ENCODE results near the gene EIF2AK2. TPM values are rescaled to one million over a fixed set of nuclear protein-coding genes. Genes with fewer than 3 reads are reported as not detected.
"Not testable (repeated sequence)": the region's sequence is repeated elsewhere in the genome, so short reads cannot be mapped to it uniquely, and the experiment has no call there.

The EIF2AK2 gene
- total RNA-seq, 2 experiments from 2014 or later, result 43.1 to 49.3 TPM

DNA sequence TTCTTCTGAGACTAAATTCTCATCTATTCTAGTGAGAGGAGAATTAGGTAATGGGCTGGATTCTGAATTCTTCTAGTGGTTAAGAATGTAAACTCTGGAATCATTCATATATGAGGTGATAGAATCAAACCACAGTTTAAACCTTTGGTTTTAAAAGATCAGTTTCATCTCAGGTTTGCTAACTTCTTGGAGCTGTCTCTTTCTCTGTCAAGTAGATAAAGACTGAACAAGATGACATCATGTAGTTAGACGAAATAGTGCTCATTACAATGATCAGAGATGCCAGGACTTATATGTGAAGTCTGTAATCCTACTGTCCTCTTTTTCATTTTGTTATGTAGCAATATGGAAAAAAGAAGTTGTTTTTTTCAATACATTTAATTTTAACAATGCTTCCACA lies 44.4 kb upstream of the EIF2AK2 start:
- DNase-seq (no peak), ATAC-seq (peak; percentile 21)
- intact Hi-C loops (cut with micrococcal nuclease), result no loop called here
- H3K36me3 Mint-ChIP-seq (ENCODE audit: low read depth), result peaks cover 60% of the 10 kb centered on the region
- H3K27me3 Mint-ChIP-seq, result no peaks in the 10 kb centered on the region
- CTCF ChIA-PET, result interaction anchor here (1.7 kb wide), 1 partner anchor 11 kb away, joined by 4 read pairs; no protein-coding TSS in a partner anchor
- TF ChIP-seq, protein P1, sequence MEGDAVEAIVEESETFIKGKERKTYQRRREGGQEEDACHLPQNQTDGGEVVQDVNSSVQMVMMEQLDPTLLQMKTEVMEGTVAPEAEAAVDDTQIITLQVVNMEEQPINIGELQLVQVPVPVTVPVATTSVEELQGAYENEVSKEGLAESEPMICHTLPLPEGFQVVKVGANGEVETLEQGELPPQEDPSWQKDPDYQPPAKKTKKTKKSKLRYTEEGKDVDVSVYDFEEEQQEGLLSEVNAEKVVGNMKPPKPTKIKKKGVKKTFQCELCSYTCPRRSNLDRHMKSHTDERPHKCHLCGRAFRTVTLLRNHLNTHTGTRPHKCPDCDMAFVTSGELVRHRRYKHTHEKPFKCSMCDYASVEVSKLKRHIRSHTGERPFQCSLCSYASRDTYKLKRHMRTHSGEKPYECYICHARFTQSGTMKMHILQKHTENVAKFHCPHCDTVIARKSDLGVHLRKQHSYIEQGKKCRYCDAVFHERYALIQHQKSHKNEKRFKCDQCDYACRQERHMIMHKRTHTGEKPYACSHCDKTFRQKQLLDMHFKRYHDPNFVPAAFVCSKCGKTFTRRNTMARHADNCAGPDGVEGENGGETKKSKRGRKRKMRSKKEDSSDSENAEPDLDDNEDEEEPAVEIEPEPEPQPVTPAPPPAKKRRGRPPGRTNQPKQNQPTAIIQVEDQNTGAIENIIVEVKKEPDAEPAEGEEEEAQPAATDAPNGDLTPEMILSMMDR (IDR thresholded peaks at IDR 0.05), result no peak
- H3K4me3 Mint-ChIP-seq, result no peak overlapping the region
- peaks cover 12% of the 10 kb centered on the region for H3K9me3 Mint-ChIP-seq
- peak overlapping the region; percentile 86 for H3K27ac Mint-ChIP-seq
- H3K4me1 Mint-ChIP-seq (ENCODE audit: low read depth), result peaks cover 53% of the 10 kb centered on the region
- POLR2A ChIA-PET, result interaction anchor here (0.7 to 2.4 kb wide), 6 partner anchors 19 to 685 kb away, joined by 3 to 8 read pairs (median 4); partner anchors contain the start of genes CEBPZ, EIF2AK2 and NDUFAF7

DNA sequence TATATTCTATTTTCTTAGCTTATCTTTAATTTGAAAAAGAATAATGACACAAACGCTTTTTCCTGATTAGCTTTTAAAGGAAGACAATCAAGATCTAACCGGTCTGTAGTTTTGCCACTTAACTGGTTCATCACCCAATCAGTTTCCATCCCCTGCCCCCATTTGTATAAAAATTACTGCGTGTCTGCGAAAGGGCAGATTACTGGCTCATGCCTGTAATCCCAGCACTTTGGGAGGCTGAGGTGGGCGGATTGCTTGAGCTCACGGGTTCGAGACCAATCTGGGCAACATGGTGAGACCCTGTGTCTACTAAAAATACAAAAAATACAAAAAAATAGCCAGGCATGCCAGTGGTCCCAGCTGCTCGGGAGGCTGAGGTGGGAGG lies 41.9 kb upstream of the EIF2AK2 start:
- Mint-ChIP-seq H3K36me3 (ENCODE audit: low read depth) (peaks cover 35% of the 10 kb centered on the region), H3K4me3 (no peak overlapping the region), H3K27ac (no peak overlapping the region), H3K27me3 (no peaks in the 10 kb centered on the region), H3K4me1 (ENCODE audit: low read depth) (peaks cover 47% of the 10 kb centered on the region), H3K9me3 (peaks cover 2% of the 10 kb centered on the region)
- ATAC-seq, result no peak
- DNase-seq, result no peak
- ChIA-PET CTCF (interaction anchor here (0.6 to 1.0 kb wide), 2 partner anchors 30 to 239 kb away, joined by 3 to 7 read pairs; no protein-coding TSS in a partner anchor), POLR2A (interaction anchor here (1.0 to 2.4 kb wide), 2 partner anchors 33 to 42 kb away, joined by 4 to 8 read pairs; partner anchors contain the start of genes CEBPZ, EIF2AK2 and NDUFAF7)
- TF ChIP-seq, protein P1 (IDR thresholded peaks at IDR 0.05), result no peak
- intact Hi-C loops (cut with micrococcal nuclease), result loop anchor here (5.0 kb wide), 1 partner anchor 34 kb away; the partner anchor contains the start of genes CEBPZ and NDUFAF7

DNA sequence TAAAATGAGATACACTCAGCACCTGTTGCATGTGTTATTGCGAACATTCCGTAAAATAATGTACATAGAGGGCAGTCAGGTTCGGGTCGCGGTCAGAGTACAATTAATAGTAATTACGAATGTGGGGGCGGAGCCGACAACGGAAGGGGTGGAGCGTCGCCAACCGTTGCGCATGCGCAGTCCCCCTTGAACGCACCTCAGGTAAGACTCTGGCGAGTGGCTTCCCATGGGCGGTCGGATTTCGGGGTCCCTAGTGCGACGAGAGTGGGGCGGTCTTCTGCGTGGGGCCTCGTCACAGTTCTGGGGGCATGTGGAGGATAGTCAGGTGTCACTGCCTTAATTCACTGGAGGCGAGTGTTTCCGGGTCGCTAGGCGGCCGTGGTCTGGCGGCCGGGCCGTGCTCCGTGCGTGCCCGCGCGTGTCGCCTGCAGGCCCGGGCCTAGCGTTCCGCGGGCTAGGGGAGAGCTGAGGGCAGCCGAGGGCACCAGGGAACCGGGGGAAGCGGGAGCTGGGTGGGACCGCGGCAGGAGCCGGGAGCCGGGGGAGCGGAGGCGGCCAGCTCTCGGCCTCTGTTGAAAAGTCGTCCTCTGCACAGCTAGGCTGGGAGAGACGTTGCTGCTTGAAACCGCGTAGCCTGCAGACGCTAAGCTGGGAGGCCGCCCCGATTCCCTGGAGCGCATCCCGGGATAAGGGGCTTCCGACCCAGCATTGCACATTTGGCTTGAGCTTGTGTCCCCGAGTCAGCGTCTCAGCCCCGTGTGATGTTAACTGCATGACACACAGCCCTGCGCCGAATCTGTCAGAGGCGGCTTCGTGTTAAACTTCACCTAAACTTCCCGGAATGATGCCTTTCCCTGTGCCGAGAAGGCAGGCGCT lies 39.8 kb upstream of the EIF2AK2 start, which contains the start of gene CEBPZOS:
TSS of gene CEBPZOS (plus strand) at position 177 of the 876 bp plus-strand sequence. CDS start 3,209 bp downstream, outside the sequence.
- ChIA-PET CTCF (interaction anchor here (0.7 to 1.5 kb wide), 3 partner anchors 10 to 35 kb away, joined by 3 to 5 read pairs (median 3); partner anchors contain the start of genes CEBPZ and NDUFAF7), POLR2A (interaction anchor here (0.6 to 1.1 kb wide), 3 partner anchors 39 to 56 kb away, joined by 4 to 5 read pairs (median 4); partner anchors contain the start of gene EIF2AK2)
- Mint-ChIP-seq H3K4me1 (ENCODE audit: low read depth) (peaks cover 39% of the 10 kb centered on the region), H3K27me3 (no peaks in the 10 kb centered on the region), H3K27ac (peak within 1 kb of the TSS; percentile 97), H3K9me3 (no peaks in the 10 kb centered on the region), H3K4me3 (peak within 1 kb of the TSS; percentile 96), H3K36me3 (ENCODE audit: low read depth) (peaks cover 18% of the 10 kb centered on the region)
- peak; percentile 92 for DNase-seq
- ATAC-seq, result peak; percentile 88
- intact Hi-C loops (cut with micrococcal nuclease), result loop anchor here (5.0 kb wide), 1 partner anchor 36 kb away; the partner anchor contains the start of genes CEBPZ and NDUFAF7
- TF ChIP-seq, protein P1 (IDR thresholded peaks at IDR 0.05), result no peak

DNA sequence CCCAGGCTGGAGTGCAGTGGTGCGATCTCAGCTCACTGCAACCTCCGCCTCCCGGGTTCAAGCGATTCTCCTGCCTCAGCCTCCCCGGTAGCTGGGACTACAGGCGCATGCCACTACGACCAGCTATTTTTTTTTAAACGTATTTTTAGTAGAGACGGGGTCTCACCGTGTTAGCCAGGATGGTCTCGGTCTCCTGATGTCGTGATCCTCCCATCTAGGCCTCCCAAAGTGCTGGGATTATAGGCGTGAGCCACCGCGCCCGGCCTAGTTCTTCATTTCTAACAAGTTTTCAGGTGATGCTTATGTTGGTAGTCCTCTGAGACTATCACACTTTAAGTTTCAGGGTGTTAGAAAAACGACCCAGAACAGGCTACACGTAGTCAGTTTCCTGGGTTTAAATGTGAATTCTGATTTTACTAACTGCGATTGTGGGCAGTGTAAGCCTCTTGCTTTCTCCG lies 39.1 kb upstream of the EIF2AK2 start:
- H3K4me1 Mint-ChIP-seq (ENCODE audit: low read depth), result peaks cover 33% of the 10 kb centered on the region
- peak; percentile 17 for ATAC-seq
- H3K9me3 Mint-ChIP-seq, H3K27me3 Mint-ChIP-seq, POLR2A ChIA-PET, DNase-seq: not testable (repeated sequence)
- peaks cover 13% of the 10 kb centered on the region for H3K36me3 Mint-ChIP-seq (ENCODE audit: low read depth)
- H3K27ac Mint-ChIP-seq, result peak overlapping the region; percentile 97
- intact Hi-C loops (cut with micrococcal nuclease), result loop anchor here (5.0 kb wide), 1 partner anchor 36 kb away; the partner anchor contains the start of genes CEBPZ and NDUFAF7
- CTCF ChIA-PET, result interaction anchor here (1.1 to 1.4 kb wide), 2 partner anchors 28 to 43 kb away, joined by 3 to 4 read pairs; no protein-coding TSS in a partner anchor
- peak overlapping the region; percentile 96 for H3K4me3 Mint-ChIP-seq

DNA sequence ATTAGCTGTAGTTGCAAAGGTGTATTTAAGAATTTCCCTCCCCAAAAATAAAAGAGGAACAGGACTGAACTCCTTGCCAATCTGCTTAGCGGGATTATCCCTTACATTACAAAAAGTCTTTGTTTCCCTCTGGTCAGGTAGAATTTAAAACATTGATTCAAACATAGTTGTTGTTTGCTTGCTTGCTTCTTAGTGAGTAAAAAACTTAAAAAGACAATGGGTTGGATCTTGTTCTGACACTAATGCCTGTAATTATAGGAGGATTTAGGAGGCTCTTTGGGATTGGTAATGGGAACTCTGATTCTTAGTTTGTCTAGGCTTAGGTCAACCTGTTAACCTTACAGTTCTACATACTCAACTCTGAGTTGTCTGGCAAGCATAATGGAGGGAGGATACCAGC lies 35.8 kb upstream of the EIF2AK2 start:
- Mint-ChIP-seq H3K36me3 (ENCODE audit: low read depth) (peaks cover 6% of the 10 kb centered on the region), H3K4me3 (no peak overlapping the region), H3K4me1 (ENCODE audit: low read depth) (peaks cover 7% of the 10 kb centered on the region), H3K9me3 (no peaks in the 10 kb centered on the region), H3K27me3 (peaks cover 4% of the 10 kb centered on the region), H3K27ac (no peak overlapping the region)
- no peak for ATAC-seq
- DNase-seq, result no peak
- ChIA-PET POLR2A (interaction anchor here (0.6 kb wide), 1 partner anchor 52 kb away, joined by 3 read pairs; no protein-coding TSS in a partner anchor), CTCF (interaction anchor here (2.5 kb wide), 1 partner anchor 24 kb away, joined by 8 read pairs; no protein-coding TSS in a partner anchor)
- intact Hi-C loops (cut with micrococcal nuclease), result no loop called here
- TF ChIP-seq, protein P1 (IDR thresholded peaks at IDR 0.05), result no peak
